Skeletal muscle tissue (tissue), 4 donors: ENCODE data around the gene PKLR. TPM values are rescaled to one million over a fixed set of nuclear protein-coding genes. Genes with fewer than 3 reads are reported as not detected.

Source experiments
- H3K27ac ChIP-seq: one replicate; pipeline ENCODE4 v1.7.0; 2013; ENCODE audit warnings: mild to moderate bottlenecking, low read depth, low read length, inconsistent platforms
- H3K27me3 ChIP-seq, 3 donors: one replicate each; pipeline ENCODE4 v1.7.0; 2013; ENCODE audit warnings: low read length in 3 of 3; ENCODE audit not compliant: control insufficient read depth in 3 of 3, insufficient read depth in 3 of 3
- H3K36me3 ChIP-seq, 3 donors: one replicate each; pipeline ENCODE4 v1.7.0; 2013; ENCODE audit warnings: low read length in 3 of 3; ENCODE audit not compliant: control insufficient read depth in 3 of 3, insufficient read depth in 3 of 3
- H3K4me1 ChIP-seq, 3 donors: one replicate each; pipeline ENCODE4 v1.7.0; 2013; ENCODE audit warnings: low read length in 3 of 3, mild to moderate bottlenecking in 3 of 3; ENCODE audit not compliant: control insufficient read depth in 3 of 3, insufficient read depth in 3 of 3
- H3K4me3 ChIP-seq, 3 donors: one replicate each; pipeline ENCODE4 v1.7.0; 2013; ENCODE audit warnings: low read length in 3 of 3
- H3K9ac ChIP-seq, 3 donors: one replicate each; pipeline ENCODE4 v1.7.0; 2013; ENCODE audit warnings: low read length in 3 of 3, mild to moderate bottlenecking in 3 of 3, moderate library complexity in 2 of 3, low read depth in 1 of 3
- H3K9me3 ChIP-seq, 3 donors: one replicate each; pipeline ENCODE4 v1.7.0; 2013; ENCODE audit warnings: low read length in 3 of 3; ENCODE audit not compliant: control insufficient read depth in 3 of 3
- total RNA-seq: library from RNA; depleted of rRNA; stranded (reverse); fragments of >200 nt; gene quantifications from one replicate; pipeline ENCODE4 v1.2.3, GENCODE V29; 2014
- donor health status: Osteomylitis.

PKLR gene
- total RNA-seq, 1 donor from 2014 or later = not detected

- Histone ChIP-seq H3K36me3 (peaks cover 4 to 14% (median 10%) of the 10 kb centered on the region in 3 donors), H3K27me3 (no peaks in the 10 kb centered on the region), H3K27ac (no peak overlapping the region), H3K4me3 (peak overlapping the region; percentile 56 to 78 (median 68)), H3K4me1 (peaks cover 22 to 37% (median 22%) of the 10 kb centered on the region in 3 donors), H3K9ac (peak overlapping the region in 1 of 3 donors; percentile 54), H3K9me3 (no peaks in the 10 kb centered on the region)
Measured at GRCh38 chr1:155241069-155241679, 60.1 kb downstream of the PKLR start.

Other genes with a start within 250 kb of the PKLR start
- 3.7 TPM for gene EFNA4, start 237.7 kb downstream of the PKLR start, total RNA-seq
- 0.52 TPM for gene EFNA3, start 222.6 kb downstream of the PKLR start, total RNA-seq
- 13.0 TPM for gene EFNA1, start 173.6 kb downstream of the PKLR start, total RNA-seq
- 19.8 TPM for gene SLC50A1, start 165.6 kb downstream of the PKLR start, total RNA-seq
- 13.6 TPM for gene DPM3, start 160.9 kb downstream of the PKLR start, total RNA-seq
- 104 TPM for gene KRTCAP2, start 128.1 kb downstream of the PKLR start, total RNA-seq
- under 0.01 TPM for gene TRIM46, start 127.6 kb downstream of the PKLR start, total RNA-seq
- 40.2 TPM for gene THBS3, start 93.5 kb downstream of the PKLR start, total RNA-seq
- gene MTX1, start 92.7 kb downstream of the PKLR start, total RNA-seq = 16.2 TPM
- gene ENTREP3, start 46.0 kb downstream of the PKLR start, total RNA-seq = 2.1 TPM
- 16.2 TPM for gene SCAMP3, start 39.1 kb downstream of the PKLR start, total RNA-seq
- 23.5 TPM for gene CLK2, start 27.9 kb downstream of the PKLR start, total RNA-seq
- gene HCN3, start 24.0 kb downstream of the PKLR start, total RNA-seq = 1.0 TPM
- 69.4 TPM for gene FDPS, start 7.4 kb upstream of the PKLR start, total RNA-seq
- 9.4 TPM for gene RUSC1, start 19.5 kb upstream of the PKLR start, total RNA-seq